Sciatic nerve (tissue), 2 donors: ENCODE data around the gene ING4. TPM values are rescaled to one million over a fixed set of nuclear protein-coding genes. Genes with fewer than 3 reads are reported as not detected.
"Not testable (repeated sequence)": the region's sequence is repeated elsewhere in the genome, so short reads cannot be mapped to it uniquely, and the experiment has no call there.

Experiments used
- ATAC-seq: fragments of 200-7000 bp; cut with Tn5 transposase; one replicate; pipeline ENCODE4 v1.9.1; 2020; ENCODE audit warnings: mild to moderate bottlenecking, moderate library complexity
- DNase-seq: peaks from one replicate; pipeline ENCODE4 v3.0.0-alpha.2; 2020; ENCODE audit warnings: low spot score
- intact Hi-C: fragments of 100-400 bp; cut with DNase I; formaldehyde crosslinking; loops from one replicate; pipeline ENCODE4 v1.14.2; 2022
- total RNA-seq: library from RNA; stranded (reverse); fragmentation: NEBNext Ultra II Directional; extraction: Animal tissue kit (Norgen Biotek cat#: 25700); gene quantifications from one replicate; pipeline ENCODE4 v1.2.1, GENCODE V29; 2021
- donor health status: DM: no; HTN: no; CAD: no.
- donor health status: DM: no; HTN: no; CAD: no.

The ING4 gene
- 42.1 TPM for total RNA-seq

GRCh38 chr12:6662906-6663742 is at the start of gene ING4:
TSS of gene ING4 (minus strand) at chr12:6663119. CDS start at chr12:6663101, 18 bp downstream.
- DNase-seq, result peak; percentile 97
- intact Hi-C loops, result no loop called here
- peak; percentile 100 for ATAC-seq

- ATAC-seq (no peak), DNase-seq (no peak)
- intact Hi-C loops, result no loop called here
These were observed 46.1 kb upstream of the ING4 start for GRCh38 chr12:6708960-6709394.

- ATAC-seq, intact Hi-C loops, DNase-seq: not testable (repeated sequence)
These were observed 45.4 kb upstream of the ING4 start for GRCh38 chr12:6708351-6708750.

- intact Hi-C loops, result no loop called here
- ATAC-seq (no peak), DNase-seq (no peak)
These were observed 40.7 kb upstream of the ING4 start for GRCh38 chr12:6703631-6704030.

- intact Hi-C loops, result no loop called here
- DNase-seq, result no peak
These were observed 38.3 kb upstream of the ING4 start for GRCh38 chr12:6701078-6701768.

GRCh38 chr12:6700646-6701051 is 37.7 kb upstream of the ING4 start, which contains the start of gene PIANP:
TSS of gene PIANP (minus strand) at chr12:6700815. CDS start at chr12:6698061, 2,754 bp downstream.
- intact Hi-C loops, result no loop called here
- peak; percentile 77 for ATAC-seq
- DNase-seq, result peak; percentile 72

More at GRCh38 chr12:6701078-6701768, 38.3 kb upstream of the ING4 start:
- ATAC-seq, result peak; percentile 21

GRCh38 chr12:6699989-6700645 is 37.2 kb upstream of the ING4 start:
- DNase-seq (no peak), ATAC-seq (peak; percentile 39)
- intact Hi-C loops, result no loop called here

GRCh38 chr12:6699259-6699988 is 36.5 kb upstream of the ING4 start:
- no peak for DNase-seq
- no peak for ATAC-seq
- intact Hi-C loops, result no loop called here

- DNase-seq (no peak), ATAC-seq (no peak)
- intact Hi-C loops, result no loop called here
These were observed 35.6 kb upstream of the ING4 start for GRCh38 chr12:6698352-6699046.

GRCh38 chr12:6697584-6698351 is 34.8 kb upstream of the ING4 start:
- ATAC-seq, result no peak
- intact Hi-C loops, result no loop called here
- no peak for DNase-seq

GRCh38 chr12:6696690-6697583 is 34.0 kb upstream of the ING4 start:
- ATAC-seq, result no peak
- DNase-seq, result no peak
- intact Hi-C loops, result no loop called here

GRCh38 chr12:6695313-6696045 is 32.6 kb upstream of the ING4 start:
- ATAC-seq (no peak), DNase-seq (no peak)
- intact Hi-C loops, result no loop called here

GRCh38 chr12:6694701-6695100 is 31.8 kb upstream of the ING4 start:
- ATAC-seq (no peak), DNase-seq (no peak)
- intact Hi-C loops, result no loop called here

GRCh38 chr12:6693832-6694355 is 31.0 kb upstream of the ING4 start:
- ATAC-seq (no peak), DNase-seq (no peak)
- intact Hi-C loops, result no loop called here

GRCh38 chr12:6692888-6693287 is 30.0 kb upstream of the ING4 start:
- intact Hi-C loops, result no loop called here
- no peak for DNase-seq
- no peak for ATAC-seq

GRCh38 chr12:6691473-6691872 is 28.6 kb upstream of the ING4 start:
- no peak for ATAC-seq
- intact Hi-C loops, result no loop called here
- DNase-seq, result no peak
